CD8-positive, alpha-beta memory T cell (primary cell): ENCODE data around the gene BRF1. TPM values are rescaled to one million over a fixed set of nuclear protein-coding genes. Genes with fewer than 3 reads are reported as not detected.
A peak's percentile ranks its signal among the peaks of the same experiment; 100 is the strongest.

ENCODE experiments used
- CTCF ChIA-PET: fragments of 350-600 bp; sonication (Branson Sonifier 250); formaldehyde crosslinking; loops from one replicate; lab custom pipeline; 2021; ENCODE audit warnings: antibody characterized with exemption; lab: Charles Lee
- POLR2A ChIA-PET: fragments of 350-600 bp; sonication (Branson Sonifier 250); formaldehyde crosslinking; loops from one replicate; lab custom pipeline; 2021; ENCODE audit warnings: antibody characterized with exemption; lab: Charles Lee
- DNase-seq, 5 donors: peaks; one replicate each; pipeline versions ENCODE4 v3.0.0 to v3.0.0-alpha.2; 2020 to 2022; ENCODE audit warnings: mixed read lengths in 1 of 5
- H3K27ac ChIP-seq: one replicate; pipeline ENCODE4 v1.7.0; 2013; ENCODE audit warnings: low read depth, mild to moderate bottlenecking, low read length, moderate library complexity
- H3K27me3 ChIP-seq: 2 replicates; pipeline ENCODE4 v1.7.0; 2013; ENCODE audit warnings: low read length, mild to moderate bottlenecking; ENCODE audit not compliant: insufficient read depth, poor library complexity, severe bottlenecking
- H3K36me3 ChIP-seq: 2 replicates; pipeline ENCODE4 v1.7.0; 2013; ENCODE audit warnings: mild to moderate bottlenecking, low read length, moderate library complexity; ENCODE audit not compliant: insufficient read depth
- H3K4me1 ChIP-seq: 2 replicates; pipeline ENCODE4 v1.7.0; 2013; ENCODE audit warnings: mild to moderate bottlenecking, low read length, moderate library complexity; ENCODE audit not compliant: insufficient read depth
- H3K4me3 ChIP-seq: 2 replicates; pipeline ENCODE4 v1.7.0; 2013; ENCODE audit warnings: mild to moderate bottlenecking, low read length
- H3K9me3 ChIP-seq: 2 replicates; pipeline ENCODE4 v1.7.0; 2013; ENCODE audit warnings: mild to moderate bottlenecking, low read length
- H3K27ac Mint-ChIP-seq, 8 donors: one replicate each; pipeline ENCODE4 v1.8.0; 2020 to 2021; ENCODE audit warnings: mixed read lengths in 8 of 8, mild to moderate bottlenecking in 6 of 8, inconsistent platforms in 3 of 8, moderate library complexity in 3 of 8
- H3K27me3 Mint-ChIP-seq, 2 donors: one replicate each; pipeline ENCODE4 v1.8.0; 2020 to 2021; ENCODE audit warnings: mixed read lengths in 2 of 2, mild to moderate bottlenecking in 1 of 2, moderate library complexity in 1 of 2
- H3K36me3 Mint-ChIP-seq, 3 donors: one replicate each; pipeline ENCODE4 v1.8.0; 2020 to 2021; ENCODE audit warnings: mixed read lengths in 3 of 3, inconsistent platforms in 1 of 3, mild to moderate bottlenecking in 1 of 3
- H3K4me1 Mint-ChIP-seq, 3 donors: one replicate each; pipeline ENCODE4 v1.8.0; 2020 to 2021; ENCODE audit warnings: mixed read lengths in 3 of 3, inconsistent platforms in 1 of 3, mild to moderate bottlenecking in 1 of 3
- H3K4me3 Mint-ChIP-seq, 7 donors: one replicate each; pipeline ENCODE4 v1.8.0; 2020 to 2021; ENCODE audit warnings: mixed read lengths in 7 of 7, mild to moderate bottlenecking in 6 of 7, moderate library complexity in 4 of 7, inconsistent platforms in 2 of 7
- H3K9me3 Mint-ChIP-seq, 5 donors: one replicate each; pipeline ENCODE4 v1.8.0; 2020 to 2022; ENCODE audit warnings: mixed read lengths in 5 of 5, mild to moderate bottlenecking in 3 of 5, moderate library complexity in 2 of 5, inconsistent platforms in 1 of 5
- polyA plus RNA-seq: library from polyadenylated mRNA; unstranded; fragments of 300-500 nt; fragmentation: Illumina TruSeq; gene quantifications from one replicate; pipeline ENCODE4 v1.2.3, GENCODE V29; 2021
- total RNA-seq, 2 experiments: library from RNA; stranded (reverse); gene quantifications; one replicate each; pipeline ENCODE4 v1.2.3, GENCODE V29; 2021

BRF1 gene
- total and polyA plus RNA-seq, 3 experiments from 2014 or later = 13.0 to 31.7 (median 29.4) TPM

- Histone ChIP-seq H3K27ac (no peak overlapping the region), H3K36me3 (no peaks in the 10 kb centered on the region), H3K27me3 (peaks cover 11% of the 10 kb centered on the region), H3K4me1 (peaks cover 30% of the 10 kb centered on the region), H3K4me3 (no peak overlapping the region), H3K9me3 (no peaks in the 10 kb centered on the region)
- ChIA-PET POLR2A (no interaction called here), CTCF (interaction anchor here (1.4 to 1.7 kb wide), 2 partner anchors 101 to 152 kb away, joined by 4 to 5 read pairs; partner anchors contain the start of gene BRF1)
- H3K36me3 Mint-ChIP-seq = no peaks in the 10 kb centered on the region
- H3K4me3 Mint-ChIP-seq = no peak overlapping the region
- no peaks in the 10 kb centered on the region for H3K9me3 Mint-ChIP-seq
- H3K4me1 Mint-ChIP-seq = peaks cover 0 to 28% (median 5%) of the 10 kb centered on the region in 3 donors
- no peak for DNase-seq
- peaks cover 34 to 39% of the 10 kb centered on the region in 2 donors for H3K27me3 Mint-ChIP-seq
- no peak overlapping the region for H3K27ac Mint-ChIP-seq
These were observed 100.2 kb downstream of the BRF1 start for GRCh38 chr14:105200641-105201040.

- POLR2A ChIA-PET = no interaction called here
- no peaks in the 10 kb centered on the region for H3K9me3 Mint-ChIP-seq
- DNase-seq = no peak
- H3K27ac Mint-ChIP-seq = no peak overlapping the region
- peaks cover 0 to 32% (median 7%) of the 10 kb centered on the region in 3 donors for H3K4me1 Mint-ChIP-seq
- H3K27me3 ChIP-seq = peaks cover 11% of the 10 kb centered on the region
- H3K4me3 Mint-ChIP-seq = no peak overlapping the region
- H3K36me3 ChIP-seq = no peaks in the 10 kb centered on the region
- H3K4me1 ChIP-seq = peaks cover 36% of the 10 kb centered on the region
- no peaks in the 10 kb centered on the region for H3K9me3 ChIP-seq
- no peak overlapping the region for H3K27ac ChIP-seq
- H3K36me3 Mint-ChIP-seq = no peaks in the 10 kb centered on the region
- H3K27me3 Mint-ChIP-seq = peaks cover 34 to 42% of the 10 kb centered on the region in 2 donors
- H3K4me3 ChIP-seq = no peak overlapping the region
- CTCF ChIA-PET = interaction anchor here (1.4 kb wide), 1 partner anchor 101 kb away, joined by 4 read pairs; the partner anchor contains the start of gene BRF1
These were observed 100.7 kb downstream of the BRF1 start for GRCh38 chr14:105200074-105200473.

DNA sequence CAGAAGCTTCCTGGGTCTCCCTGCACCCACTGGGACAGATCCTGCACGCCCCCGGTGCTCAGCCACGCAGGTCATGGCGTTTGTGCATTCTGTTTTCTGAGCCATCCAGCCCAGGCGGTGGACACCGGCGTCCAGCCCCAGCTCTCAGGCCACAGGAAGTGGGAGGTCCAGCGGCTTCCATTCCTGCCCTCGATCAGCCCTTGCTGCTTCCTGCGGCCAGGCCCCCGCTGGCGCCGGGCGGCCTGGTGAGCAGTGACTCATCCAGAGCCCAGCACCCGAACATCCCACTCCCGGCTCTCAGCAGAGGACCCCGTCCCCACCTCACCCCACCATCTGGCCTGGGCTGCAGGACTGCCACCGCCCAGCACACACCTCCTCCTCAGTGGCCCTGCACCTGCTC, 101.7 kb downstream of the BRF1 start:
- H3K4me3 Mint-ChIP-seq = no peak overlapping the region
- peaks cover 45% of the 10 kb centered on the region for H3K4me1 ChIP-seq
- H3K4me3 ChIP-seq = no peak overlapping the region
- peaks cover 37 to 49% of the 10 kb centered on the region in 2 donors for H3K27me3 Mint-ChIP-seq
- POLR2A ChIA-PET = no interaction called here
- H3K36me3 Mint-ChIP-seq = no peaks in the 10 kb centered on the region
- no peak overlapping the region for H3K27ac ChIP-seq
- H3K9me3 Mint-ChIP-seq = no peaks in the 10 kb centered on the region
- peaks cover 11% of the 10 kb centered on the region for H3K27me3 ChIP-seq
- CTCF ChIA-PET = no interaction called here
- no peaks in the 10 kb centered on the region for H3K36me3 ChIP-seq
- peaks cover 6 to 33% (median 11%) of the 10 kb centered on the region in 3 donors for H3K4me1 Mint-ChIP-seq
- no peaks in the 10 kb centered on the region for H3K9me3 ChIP-seq
- no peak for DNase-seq
- H3K27ac Mint-ChIP-seq = no peak overlapping the region

DNA sequence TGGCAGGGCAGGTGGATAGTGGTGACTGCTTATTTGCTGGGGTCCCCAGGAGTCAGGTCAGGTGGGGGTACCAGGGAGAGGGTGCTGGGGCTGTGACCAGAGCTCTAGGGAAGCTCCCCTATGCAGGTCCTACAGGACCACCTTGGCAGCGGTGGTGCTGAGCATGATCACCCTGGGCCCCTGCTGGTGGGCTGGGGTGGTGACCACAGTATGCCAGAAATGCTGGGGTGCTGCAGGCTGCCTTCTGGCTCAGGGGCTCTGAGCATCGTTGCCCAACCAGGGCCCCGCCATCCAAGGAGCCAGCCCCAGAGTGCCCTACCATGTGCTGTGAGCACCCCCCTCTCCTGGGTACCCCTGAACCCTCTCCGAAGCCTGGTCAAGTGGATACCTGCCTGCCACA, 102.2 kb downstream of the BRF1 start:
- POLR2A ChIA-PET = no interaction called here

GRCh38 chr14:105197211-105197641, 103.6 kb downstream of the BRF1 start:
- no peak for DNase-seq
- Histone ChIP-seq H3K27me3 (peaks cover 11% of the 10 kb centered on the region), H3K36me3 (no peaks in the 10 kb centered on the region), H3K4me3 (no peak overlapping the region), H3K27ac (no peak overlapping the region), H3K4me1 (peaks cover 47% of the 10 kb centered on the region), H3K9me3 (no peaks in the 10 kb centered on the region)
- ChIA-PET CTCF (interaction anchor here (1.8 kb wide), 1 partner anchor 18 kb away, joined by 4 read pairs; no protein-coding TSS in a partner anchor), POLR2A (no interaction called here)
- Mint-ChIP-seq H3K27me3 (peaks cover 39 to 55% of the 10 kb centered on the region in 2 donors), H3K9me3 (no peaks in the 10 kb centered on the region), H3K27ac (peak overlapping the region in 1 of 8 donors; percentile 54), H3K36me3 (no peaks in the 10 kb centered on the region), H3K4me1 (peaks cover 16 to 47% (median 17%) of the 10 kb centered on the region in 3 donors), H3K4me3 (peak overlapping the region in 2 of 7 donors; percentile 29 to 77)

More for the DNA sequence above, 102.2 kb downstream of the BRF1 start:
- CTCF ChIA-PET = interaction anchor here (1.8 kb wide), 1 partner anchor 19 kb away, joined by 4 read pairs; no protein-coding TSS in a partner anchor
- peaks cover 11% of the 10 kb centered on the region for H3K27me3 ChIP-seq
- H3K4me3 ChIP-seq = no peak overlapping the region
- Mint-ChIP-seq H3K4me3 (peak overlapping the region in 1 of 7 donors; percentile 25), H3K9me3 (no peaks in the 10 kb centered on the region), H3K36me3 (no peaks in the 10 kb centered on the region), H3K27ac (no peak overlapping the region), H3K4me1 (peaks cover 11 to 38% (median 14%) of the 10 kb centered on the region in 3 donors), H3K27me3 (peaks cover 39 to 54% of the 10 kb centered on the region in 2 donors)
- no peak overlapping the region for H3K27ac ChIP-seq
- H3K4me1 ChIP-seq = peaks cover 50% of the 10 kb centered on the region
- no peaks in the 10 kb centered on the region for H3K36me3 ChIP-seq
- no peaks in the 10 kb centered on the region for H3K9me3 ChIP-seq
- DNase-seq = no peak

GRCh38 chr14:105196265-105196960, 104.4 kb downstream of the BRF1 start:
- peaks cover 11% of the 10 kb centered on the region for H3K27me3 ChIP-seq
- H3K4me1 ChIP-seq = peaks cover 39% of the 10 kb centered on the region
- Mint-ChIP-seq H3K4me1 (peaks cover 12 to 40% (median 16%) of the 10 kb centered on the region in 3 donors), H3K27ac (no peak overlapping the region), H3K9me3 (no peaks in the 10 kb centered on the region), H3K36me3 (no peaks in the 10 kb centered on the region), H3K4me3 (peak overlapping the region in 1 of 7 donors; percentile 8), H3K27me3 (peaks cover 38 to 55% of the 10 kb centered on the region in 2 donors)
- no peak overlapping the region for H3K4me3 ChIP-seq
- H3K9me3 ChIP-seq = no peaks in the 10 kb centered on the region
- ChIA-PET CTCF (interaction anchor here (1.5 to 1.8 kb wide), 2 partner anchors 12 to 156 kb away, joined by 5 read pairs; no protein-coding TSS in a partner anchor), POLR2A (no interaction called here)
- H3K36me3 ChIP-seq = no peaks in the 10 kb centered on the region
- DNase-seq = no peak
- H3K27ac ChIP-seq = no peak overlapping the region

- Mint-ChIP-seq H3K36me3 (no peaks in the 10 kb centered on the region), H3K9me3 (no peaks in the 10 kb centered on the region), H3K4me1 (peaks cover 12 to 40% (median 16%) of the 10 kb centered on the region in 3 donors), H3K4me3 (peak overlapping the region in 4 of 7 donors; percentile 22 to 58 (median 44)), H3K27ac (no peak overlapping the region), H3K27me3 (peaks cover 38 to 54% of the 10 kb centered on the region in 2 donors)
- Histone ChIP-seq H3K27me3 (peaks cover 11% of the 10 kb centered on the region), H3K9me3 (no peaks in the 10 kb centered on the region), H3K4me3 (no peak overlapping the region), H3K4me1 (peaks cover 39% of the 10 kb centered on the region), H3K36me3 (no peaks in the 10 kb centered on the region), H3K27ac (no peak overlapping the region)
- POLR2A ChIA-PET = interaction anchor here (0.6 to 1.2 kb wide), 3 partner anchors 13 to 1565 kb away, joined by 3 to 8 read pairs (median 7); no protein-coding TSS in a partner anchor
- CTCF ChIA-PET = interaction anchor here (0.6 to 2.5 kb wide), 8 partner anchors 8 to 156 kb away, joined by 3 to 18 read pairs (median 4); no protein-coding TSS in a partner anchor
- DNase-seq = peak in 2 of 5 donors; percentile 18 to 40
These were observed 105.1 kb downstream of the BRF1 start for GRCh38 chr14:105195522-105196264.
